ENCODE data around the gene KRT82. TPM values are rescaled to one million over a fixed set of nuclear protein-coding genes. Genes with fewer than 3 reads are reported as not detected.

Gene KRT82
- total and polyA plus RNA-seq, 12 donors: not detected

GRCh38 chr12:52437508-52437907 lies 31.4 kb upstream of the KRT82 start:
- no peaks in the 10 kb centered on the region for H3K36me3 ChIP-seq (replicated peaks in 1 of 2)
- intact Hi-C loops (cut with DNase I): no loop called here
- H3K4me3 ChIP-seq: no peak overlapping the region
- no peak for TF ChIP-seq POLR2A (IDR thresholded peaks at IDR 0.05)
- TF ChIP-seq, protein P1, sequence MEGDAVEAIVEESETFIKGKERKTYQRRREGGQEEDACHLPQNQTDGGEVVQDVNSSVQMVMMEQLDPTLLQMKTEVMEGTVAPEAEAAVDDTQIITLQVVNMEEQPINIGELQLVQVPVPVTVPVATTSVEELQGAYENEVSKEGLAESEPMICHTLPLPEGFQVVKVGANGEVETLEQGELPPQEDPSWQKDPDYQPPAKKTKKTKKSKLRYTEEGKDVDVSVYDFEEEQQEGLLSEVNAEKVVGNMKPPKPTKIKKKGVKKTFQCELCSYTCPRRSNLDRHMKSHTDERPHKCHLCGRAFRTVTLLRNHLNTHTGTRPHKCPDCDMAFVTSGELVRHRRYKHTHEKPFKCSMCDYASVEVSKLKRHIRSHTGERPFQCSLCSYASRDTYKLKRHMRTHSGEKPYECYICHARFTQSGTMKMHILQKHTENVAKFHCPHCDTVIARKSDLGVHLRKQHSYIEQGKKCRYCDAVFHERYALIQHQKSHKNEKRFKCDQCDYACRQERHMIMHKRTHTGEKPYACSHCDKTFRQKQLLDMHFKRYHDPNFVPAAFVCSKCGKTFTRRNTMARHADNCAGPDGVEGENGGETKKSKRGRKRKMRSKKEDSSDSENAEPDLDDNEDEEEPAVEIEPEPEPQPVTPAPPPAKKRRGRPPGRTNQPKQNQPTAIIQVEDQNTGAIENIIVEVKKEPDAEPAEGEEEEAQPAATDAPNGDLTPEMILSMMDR (IDR thresholded peaks at IDR 0.05): no peak
- H3K4me1 ChIP-seq (replicated peaks in 1 of 2): no peaks in the 10 kb centered on the region
- DNase-seq: no peak
- H3K27me3 ChIP-seq: no peaks in the 10 kb centered on the region
- no peak overlapping the region for H3K27ac ChIP-seq
- 69 to 78% (median 72%) methylated on average over 5 to 9 of the region's 9 CpGs for WGBS, 4 donors
- H3K9me3 ChIP-seq (replicated peaks in 1 of 3): no peaks in the 10 kb centered on the region

DNA sequence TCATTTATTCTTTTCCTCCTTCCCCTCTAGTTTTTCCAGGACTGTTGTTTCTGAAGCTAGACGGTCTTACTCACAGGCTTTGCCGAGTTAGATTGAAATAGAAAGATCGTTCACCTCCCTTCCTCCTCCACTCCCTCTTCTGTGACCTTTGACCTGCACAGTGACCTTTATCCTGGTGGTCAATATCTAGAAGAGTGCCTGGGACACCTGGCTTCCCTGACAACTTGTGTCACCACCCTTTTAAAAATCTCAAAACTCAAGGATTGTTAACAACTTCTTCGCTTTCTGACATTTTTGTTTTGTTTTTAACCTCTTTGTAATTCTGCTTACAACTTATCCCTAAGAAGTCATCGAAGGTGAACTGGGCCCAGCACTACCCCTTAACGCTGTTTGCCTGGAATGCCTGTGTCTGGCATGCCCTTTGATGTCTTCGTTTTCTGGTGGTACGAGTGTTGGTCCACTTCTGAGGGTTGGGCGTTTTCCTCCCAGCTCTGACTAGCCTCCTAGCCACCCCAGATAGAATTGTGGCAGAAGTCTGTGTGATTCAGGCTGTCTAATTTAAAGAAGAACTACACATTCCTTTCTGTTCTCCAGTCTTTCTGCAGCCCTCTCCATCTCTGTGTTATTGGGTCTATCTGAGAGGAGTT lies 30.8 kb upstream of the KRT82 start:
- no peaks in the 10 kb centered on the region for H3K4me1 ChIP-seq (replicated peaks in 1 of 2)
- H3K4me3 ChIP-seq: no peak overlapping the region
- TF ChIP-seq POLR2A (IDR thresholded peaks at IDR 0.05): no peak
- TF ChIP-seq, protein P1 (IDR thresholded peaks at IDR 0.05): no peak
- H3K36me3 ChIP-seq (replicated peaks in 1 of 2): no peaks in the 10 kb centered on the region
- intact Hi-C loops (cut with DNase I): no loop called here
- no peak for DNase-seq
- no peaks in the 10 kb centered on the region for H3K27me3 ChIP-seq
- H3K27ac ChIP-seq: no peak overlapping the region
- 70 to 78% (median 75%) methylated on average over 9 of the region's 9 CpGs for WGBS, 4 donors
- no peaks in the 10 kb centered on the region for H3K9me3 ChIP-seq (replicated peaks in 1 of 3)

DNA sequence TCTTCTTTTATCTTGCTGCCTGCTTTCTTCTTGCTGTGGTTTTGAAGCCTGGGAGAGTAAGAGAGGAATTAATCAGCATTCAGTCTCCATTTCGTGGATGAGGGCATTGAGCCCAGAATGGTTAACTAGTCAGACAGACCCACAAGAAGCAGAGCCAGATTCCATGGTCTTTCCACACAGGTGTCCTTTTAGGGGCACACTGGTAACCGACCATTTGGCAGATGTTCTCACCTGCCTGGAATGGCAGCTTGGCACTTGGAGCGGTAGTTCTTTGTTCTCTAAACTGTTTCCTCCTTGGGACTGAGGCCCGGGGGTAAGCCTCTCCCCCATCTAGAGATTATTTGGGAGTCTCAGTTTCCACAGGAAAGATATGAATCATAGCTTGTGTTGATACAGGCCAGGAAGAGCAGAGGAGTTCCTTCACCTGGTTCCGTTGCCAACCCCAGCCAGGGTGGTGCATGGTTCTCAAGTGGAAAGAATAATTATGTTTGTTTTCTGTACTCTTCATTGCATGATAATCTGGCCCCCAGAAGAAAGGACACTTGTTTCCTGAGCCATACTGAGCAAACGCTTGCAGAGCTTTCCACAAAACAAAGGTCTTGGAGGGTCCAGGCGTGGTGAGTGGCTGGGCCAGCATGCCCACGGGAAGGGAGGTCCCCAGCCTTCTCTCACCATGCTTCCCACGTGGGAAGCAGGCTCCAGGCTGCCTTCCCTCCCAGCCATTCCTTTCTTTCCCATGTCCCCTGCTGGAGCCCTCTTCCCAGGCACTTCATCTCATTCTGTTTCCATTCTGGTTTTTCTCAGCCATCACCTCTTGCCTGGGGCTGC lies 30.1 kb upstream of the KRT82 start:
- TF ChIP-seq POLR2A (IDR thresholded peaks at IDR 0.05): no peak
- TF ChIP-seq, protein P1 (IDR thresholded peaks at IDR 0.05): no peak
- DNase-seq: no peak
- Histone ChIP-seq H3K4me3 (no peak overlapping the region), H3K27ac (no peak overlapping the region), H3K9me3 (replicated peaks in 1 of 3) (no peaks in the 10 kb centered on the region), H3K4me1 (replicated peaks in 1 of 2) (no peaks in the 10 kb centered on the region), H3K27me3 (no peaks in the 10 kb centered on the region), H3K36me3 (replicated peaks in 1 of 2) (no peaks in the 10 kb centered on the region)
- 61 to 77% (median 70%) methylated on average over 8 to 9 of the region's 9 CpGs for WGBS, 4 donors
- intact Hi-C loops (cut with DNase I): no loop called here

DNA sequence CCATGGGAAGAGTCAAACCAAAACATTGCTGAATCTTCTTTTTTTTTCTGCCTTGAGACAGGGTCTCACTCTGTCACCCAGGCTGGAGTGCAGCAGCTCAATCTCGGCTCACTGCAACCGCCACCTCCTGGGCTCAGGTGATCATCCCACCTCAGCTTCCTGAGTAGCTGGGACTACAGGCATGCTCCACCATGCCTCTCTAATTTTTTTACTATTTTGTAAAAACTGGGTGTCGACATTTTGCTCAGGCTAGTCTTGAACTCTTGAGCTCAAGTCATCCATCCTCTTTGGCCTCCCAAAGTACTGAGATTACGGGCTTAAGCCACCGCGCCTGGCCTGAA lies 29.5 kb upstream of the KRT82 start:
- 79 to 92% (median 87%) methylated on average over 6 of the region's 6 CpGs for WGBS, 4 donors
- Histone ChIP-seq H3K27ac (no peak overlapping the region), H3K9me3 (replicated peaks in 1 of 3) (no peaks in the 10 kb centered on the region), H3K4me3 (no peak overlapping the region), H3K27me3 (no peaks in the 10 kb centered on the region), H3K4me1 (replicated peaks in 1 of 2) (no peaks in the 10 kb centered on the region), H3K36me3 (replicated peaks in 1 of 2) (no peaks in the 10 kb centered on the region)
- no peak for DNase-seq
- intact Hi-C loops (cut with DNase I): no loop called here
- no peak for TF ChIP-seq POLR2A (IDR thresholded peaks at IDR 0.05)
- TF ChIP-seq, protein P1 (IDR thresholded peaks at IDR 0.05): no peak

All from adrenal gland (tissue), 12 donors.